LHCN-M2 (cell line): ENCODE data around the gene TTC9B. TPM values are rescaled to one million over a fixed set of nuclear protein-coding genes. Genes with fewer than 3 reads are reported as not detected.
"Not testable (repeated sequence)": the region's sequence is repeated elsewhere in the genome, so short reads cannot be mapped to it uniquely, and the experiment has no call there.

ENCODE experiments used
- DNase-seq: peaks from one replicate; pipeline ENCODE4 v3.0.0-alpha.2; 2012; ENCODE audit warnings: low read depth
- total RNA-seq: library from RNA; depleted of rRNA; stranded (reverse); fragments of >200 nt; gene quantifications from 2 replicates; pipeline ENCODE4 v1.2.3, GENCODE V29; 2014

Gene TTC9B
- total RNA-seq, 1 experiment from 2014 or later, result not detected

GRCh38 chr19:40232949-40233810 lies 15.0 kb upstream of the TTC9B start:
- DNase-seq, result no peak

GRCh38 chr19:40232479-40232878 lies 14.3 kb upstream of the TTC9B start:
- no peak for DNase-seq

GRCh38 chr19:40231544-40232424 lies 13.6 kb upstream of the TTC9B start:
- no peak for DNase-seq

GRCh38 chr19:40231057-40231456 lies 12.9 kb upstream of the TTC9B start:
- no peak for DNase-seq

GRCh38 chr19:40229926-40230417 lies 11.8 kb upstream of the TTC9B start:
- DNase-seq, result no peak

GRCh38 chr19:40229484-40229883 lies 11.3 kb upstream of the TTC9B start:
- DNase-seq, result peak; percentile 25

- DNase-seq, result no peak
These were observed 10.7 kb upstream of the TTC9B start for GRCh38 chr19:40228863-40229262.

GRCh38 chr19:40228346-40228745 lies 10.2 kb upstream of the TTC9B start:
- no peak for DNase-seq

- DNase-seq, result peak; percentile 21
These were observed 7.5 kb upstream of the TTC9B start for GRCh38 chr19:40225440-40226305.

GRCh38 chr19:40224342-40225150 lies 6.4 kb upstream of the TTC9B start:
- DNase-seq, result no peak

- no peak for DNase-seq
These were observed 5.1 kb upstream of the TTC9B start for GRCh38 chr19:40223135-40223822.

- peak; percentile 87 for DNase-seq
These were observed 3.9 kb upstream of the TTC9B start for GRCh38 chr19:40221858-40222619.

- no peak for DNase-seq
These were observed 2.5 kb upstream of the TTC9B start for GRCh38 chr19:40220674-40221073.

GRCh38 chr19:40219721-40220276 lies 1.6 kb upstream of the TTC9B start:
- DNase-seq, result peak; percentile 61

GRCh38 chr19:40219029-40219428 lies 845 bp upstream of the TTC9B start:
- not testable (repeated sequence) for DNase-seq

GRCh38 chr19:40217027-40217810 lies 965 bp downstream of the TTC9B start:
- DNase-seq, result no peak

- DNase-seq, result no peak
These were observed 1.5 kb downstream of the TTC9B start for GRCh38 chr19:40216777-40217026.
